Brain microvascular endothelial cell (primary cell): ENCODE results near the gene SLC8A3.

Experiments used
- DNase-seq: peaks from one replicate; pipeline ENCODE4 v3.0.0-alpha.2; 2020
- H3K27ac ChIP-seq: fragments of 250-450 bp; sonication (Bioruptor Pico); 2 replicates; pipeline ENCODE4 v1.5.1; 2020; ENCODE audit warnings: mild to moderate bottlenecking, moderate library complexity
- H3K27me3 ChIP-seq: fragments of 250-450 bp; sonication (Bioruptor Pico); replicated peaks from 2 replicates; pipeline ENCODE4 v1.5.1; 2020; ENCODE audit warnings: mild to moderate bottlenecking
- H3K36me3 ChIP-seq: fragments of 250-450 bp; sonication (Bioruptor Pico); replicated peaks from 2 replicates; pipeline ENCODE4 v1.5.1; 2020; ENCODE audit warnings: mild to moderate bottlenecking
- H3K4me3 ChIP-seq: 2 replicates; pipeline ENCODE4 v1.5.1; 2011; ENCODE audit warnings: low read depth, mild to moderate bottlenecking, control low read depth, low read length, moderate library complexity
- in situ Hi-C: cut with HindIII; loops from 2 replicates; pipeline ENCODE4 v1.10.0; 2017; ENCODE audit warnings: low sequenced_read_pairs, low pct_ligation_motif_present
- TF ChIP-seq, protein P1 (sequence below): IDR thresholded peaks from 2 replicates; pipeline ENCODE4 v1.5.1; 2011; ENCODE audit warnings: low read depth, mild to moderate bottlenecking, moderate library complexity, low read length, control low read depth, inconsistent platforms; ENCODE audit errors: missing control alignments

Gene SLC8A3

DNA sequence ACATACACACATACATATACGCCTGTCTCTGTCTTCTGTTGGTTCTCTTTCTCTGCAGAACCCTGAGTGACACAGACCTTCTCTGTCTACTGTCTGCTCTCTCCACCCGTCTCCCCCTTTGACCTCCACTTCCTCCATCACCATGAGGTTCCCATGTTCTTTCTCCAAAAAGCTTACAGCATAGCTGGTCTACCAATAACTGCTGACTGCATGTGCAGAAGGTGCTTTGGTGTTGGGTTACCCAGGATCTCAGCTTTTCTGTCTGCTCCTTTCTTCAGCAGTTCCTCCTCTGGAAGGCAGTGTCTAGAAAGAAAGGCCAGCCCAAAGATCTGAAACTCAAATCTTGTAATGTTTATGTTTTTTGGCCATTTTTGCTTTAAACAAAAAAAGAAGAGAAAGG, 184.0 kb downstream of the SLC8A3 start:
- no peak overlapping the region for H3K4me3 ChIP-seq
- no peak overlapping the region for H3K27ac ChIP-seq
- in situ Hi-C loops, result no loop called here

DNA sequence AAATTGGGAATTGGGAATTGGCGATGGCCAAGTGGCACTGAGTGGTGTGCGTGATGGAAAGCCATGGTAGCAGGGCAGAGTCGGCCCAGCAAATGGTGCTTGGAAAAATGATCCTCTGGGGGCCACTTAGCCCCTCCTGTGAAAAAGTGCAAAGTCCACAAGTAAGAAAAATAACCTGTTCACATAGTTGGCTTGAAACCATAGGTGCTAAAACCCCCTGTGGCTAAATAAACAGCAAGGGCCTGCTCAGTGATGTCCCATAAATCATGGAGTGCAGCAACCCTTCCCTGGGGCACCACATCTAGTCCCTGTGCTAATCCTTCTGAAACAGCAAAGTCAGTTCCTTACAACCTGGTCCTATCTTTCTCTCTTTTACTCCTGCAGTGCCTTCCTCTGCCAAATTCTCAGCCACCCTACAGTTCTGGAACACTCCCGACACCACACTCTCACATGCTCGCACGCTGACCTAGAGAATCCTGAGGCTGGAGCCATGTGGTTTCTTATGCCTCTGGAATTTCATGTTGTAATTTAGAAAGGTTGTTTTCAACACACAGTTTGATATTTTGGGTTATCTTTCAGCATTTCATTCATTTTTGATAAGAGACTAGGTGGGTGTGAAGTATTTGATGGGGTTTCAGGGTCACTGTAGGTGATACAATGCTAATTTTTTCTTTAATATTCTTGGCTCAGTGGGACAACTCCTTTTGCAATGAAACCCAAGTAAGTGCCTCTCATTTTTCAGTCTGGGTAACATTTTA, 186.0 kb downstream of the SLC8A3 start:
- in situ Hi-C loops, result no loop called here
- H3K27ac ChIP-seq, result no peak overlapping the region
- no peaks in the 10 kb centered on the region for H3K27me3 ChIP-seq
- H3K36me3 ChIP-seq, result no peaks in the 10 kb centered on the region
- H3K4me3 ChIP-seq, result no peak overlapping the region
- TF ChIP-seq, protein P1, sequence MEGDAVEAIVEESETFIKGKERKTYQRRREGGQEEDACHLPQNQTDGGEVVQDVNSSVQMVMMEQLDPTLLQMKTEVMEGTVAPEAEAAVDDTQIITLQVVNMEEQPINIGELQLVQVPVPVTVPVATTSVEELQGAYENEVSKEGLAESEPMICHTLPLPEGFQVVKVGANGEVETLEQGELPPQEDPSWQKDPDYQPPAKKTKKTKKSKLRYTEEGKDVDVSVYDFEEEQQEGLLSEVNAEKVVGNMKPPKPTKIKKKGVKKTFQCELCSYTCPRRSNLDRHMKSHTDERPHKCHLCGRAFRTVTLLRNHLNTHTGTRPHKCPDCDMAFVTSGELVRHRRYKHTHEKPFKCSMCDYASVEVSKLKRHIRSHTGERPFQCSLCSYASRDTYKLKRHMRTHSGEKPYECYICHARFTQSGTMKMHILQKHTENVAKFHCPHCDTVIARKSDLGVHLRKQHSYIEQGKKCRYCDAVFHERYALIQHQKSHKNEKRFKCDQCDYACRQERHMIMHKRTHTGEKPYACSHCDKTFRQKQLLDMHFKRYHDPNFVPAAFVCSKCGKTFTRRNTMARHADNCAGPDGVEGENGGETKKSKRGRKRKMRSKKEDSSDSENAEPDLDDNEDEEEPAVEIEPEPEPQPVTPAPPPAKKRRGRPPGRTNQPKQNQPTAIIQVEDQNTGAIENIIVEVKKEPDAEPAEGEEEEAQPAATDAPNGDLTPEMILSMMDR, result no peak
- no peak for DNase-seq

More for the DNA sequence above, 184.0 kb downstream of the SLC8A3 start:
- TF ChIP-seq, protein P1, result no peak
- DNase-seq, result no peak
- no peaks in the 10 kb centered on the region for H3K27me3 ChIP-seq
- H3K36me3 ChIP-seq, result no peaks in the 10 kb centered on the region

DNA sequence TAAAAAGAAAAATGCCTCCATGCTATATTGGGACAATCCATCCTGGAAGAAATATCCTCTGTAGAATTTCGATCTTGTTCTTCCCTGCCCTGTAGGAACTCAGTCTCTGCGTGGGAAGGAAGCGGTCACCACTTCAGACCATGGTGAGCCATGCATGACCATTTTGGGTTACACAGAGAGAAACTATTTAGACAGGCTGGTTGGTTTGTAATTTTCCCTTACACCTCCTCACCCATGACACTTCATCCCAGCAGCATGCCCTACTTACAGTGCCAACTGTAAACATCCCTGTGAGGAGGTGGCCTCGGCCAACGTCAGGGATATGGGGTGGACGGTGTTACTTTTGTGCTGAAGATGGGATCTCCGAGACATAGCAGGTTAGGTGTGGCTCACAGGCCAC, 188.2 kb downstream of the SLC8A3 start:
- DNase-seq, result no peak
- Histone ChIP-seq H3K27ac (no peak overlapping the region), H3K27me3 (no peaks in the 10 kb centered on the region), H3K36me3 (no peaks in the 10 kb centered on the region), H3K4me3 (no peak overlapping the region)
- TF ChIP-seq, protein P1, result no peak
- in situ Hi-C loops, result no loop called here

DNA sequence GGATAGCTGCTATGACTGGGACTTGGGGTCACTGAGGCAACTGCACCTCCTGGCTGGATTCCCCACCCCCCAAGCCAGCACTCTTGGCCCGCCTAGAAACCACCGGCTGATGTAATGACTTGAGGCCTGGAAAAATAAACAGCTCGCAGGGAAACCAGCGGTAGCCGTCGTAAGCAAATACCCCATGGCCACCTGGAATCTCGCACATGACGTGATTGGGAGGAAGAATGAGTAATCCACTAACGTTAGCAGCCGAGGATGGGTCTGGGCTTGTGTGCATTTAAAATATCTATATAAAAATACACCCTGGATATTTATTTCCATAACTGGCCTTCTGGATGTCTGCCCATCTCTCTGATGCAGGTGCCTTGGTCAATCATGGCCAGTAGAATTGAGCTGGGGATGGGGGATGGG, 189.5 kb downstream of the SLC8A3 start:
- no peaks in the 10 kb centered on the region for H3K36me3 ChIP-seq
- DNase-seq, result peak; percentile 93
- H3K27me3 ChIP-seq, result no peaks in the 10 kb centered on the region
- no peak overlapping the region for H3K4me3 ChIP-seq
- H3K27ac ChIP-seq, result peak overlapping the region; percentile 75
- TF ChIP-seq, protein P1, result no peak
- in situ Hi-C loops, result no loop called here

DNA sequence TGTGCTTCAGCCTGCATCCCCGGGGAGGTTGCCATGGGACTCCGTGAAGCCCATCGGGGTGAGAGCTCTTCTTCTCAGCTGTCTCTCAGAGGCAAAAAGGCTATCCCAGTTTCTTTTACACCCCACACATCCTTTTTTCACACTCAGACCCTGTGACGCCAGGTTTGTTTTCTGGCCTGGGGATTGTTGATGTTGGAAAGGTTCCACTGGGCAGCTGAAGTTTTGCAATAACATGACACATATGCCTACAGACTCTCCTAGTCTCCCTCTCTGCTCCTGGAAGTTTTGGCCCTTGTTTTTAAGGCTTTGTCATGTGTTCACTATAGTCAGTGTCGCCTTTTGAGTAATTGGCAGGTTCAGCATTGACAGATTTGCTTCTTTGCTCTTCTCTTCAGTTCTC, 190.9 kb downstream of the SLC8A3 start:
- no peaks in the 10 kb centered on the region for H3K27me3 ChIP-seq
- no peaks in the 10 kb centered on the region for H3K36me3 ChIP-seq
- no peak overlapping the region for H3K4me3 ChIP-seq
- in situ Hi-C loops, result no loop called here
- TF ChIP-seq, protein P1, result no peak
- H3K27ac ChIP-seq, result peak overlapping the region; percentile 75
- peak; percentile 86 for DNase-seq

DNA sequence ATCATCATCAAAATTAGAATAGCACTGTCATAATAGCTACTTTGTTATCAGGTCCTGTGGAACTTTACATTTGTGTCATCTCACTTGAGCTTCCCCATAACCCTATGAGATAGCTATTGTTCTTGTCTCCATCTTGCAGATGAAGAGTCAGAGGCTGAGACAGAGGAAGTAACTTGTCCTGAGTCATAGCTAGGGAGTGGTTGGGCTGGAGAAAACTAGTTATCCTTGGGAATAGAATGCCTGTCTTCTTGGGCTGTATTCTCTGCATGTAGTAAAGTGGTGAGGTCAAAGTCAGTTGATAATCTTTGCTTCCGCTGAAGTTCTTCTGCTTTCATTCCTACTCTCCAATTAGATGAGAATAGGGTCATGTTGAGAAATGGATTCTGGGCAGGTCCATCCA, 192.5 kb downstream of the SLC8A3 start:
- H3K4me3 ChIP-seq, result no peak overlapping the region
- no peaks in the 10 kb centered on the region for H3K27me3 ChIP-seq
- DNase-seq, result peak; percentile 71
- TF ChIP-seq, protein P1, result no peak
- no peaks in the 10 kb centered on the region for H3K36me3 ChIP-seq
- H3K27ac ChIP-seq, result peak overlapping the region; percentile 63
- in situ Hi-C loops, result no loop called here
